GM23248 (cell line): ENCODE measurements around the gene SPACDR. TPM values are rescaled to one million over a fixed set of nuclear protein-coding genes. Genes with fewer than 3 reads are reported as not detected.

Source experiments
- DNase-seq: peaks from one replicate; pipeline ENCODE4 v3.0.0-alpha.2; 2015
- H2AFZ ChIP-seq: fragments of 200-600 bp; sonication (generic); 2 replicates; pipeline ENCODE4 v1.6.1; 2016; ENCODE audit warnings: antibody characterized with exemption
- H3F3A ChIP-seq: fragments of 200-600 bp; sonication (generic); 2 replicates; pipeline ENCODE4 v1.6.1; 2016; ENCODE audit warnings: mild to moderate bottlenecking, antibody characterized with exemption, mixed run types; ENCODE audit not compliant: insufficient read depth
- H3K27ac ChIP-seq: fragments of 200-600 bp; sonication (generic); 2 replicates; pipeline ENCODE4 v1.5.1; 2016; ENCODE audit warnings: mild to moderate bottlenecking
- H3K27me3 ChIP-seq: fragments of 200-600 bp; sonication (generic); replicated peaks from 2 replicates; pipeline ENCODE4 v1.6.1; 2016; ENCODE audit warnings: mild to moderate bottlenecking; ENCODE audit not compliant: insufficient read depth
- H3K36me3 ChIP-seq: fragments of 200-600 bp; sonication (generic); 2 replicates; pipeline ENCODE4 v1.6.1; 2016; ENCODE audit warnings: low read depth, mild to moderate bottlenecking
- H3K4me1 ChIP-seq: fragments of 200-600 bp; sonication (generic); 2 replicates; pipeline ENCODE4 v1.6.1; 2016; ENCODE audit warnings: mild to moderate bottlenecking; ENCODE audit not compliant: insufficient read depth
- H3K4me2 ChIP-seq: fragments of 200-600 bp; sonication (generic); one replicate; pipeline ENCODE4 v1.6.1; 2016; ENCODE audit warnings: mild to moderate bottlenecking; ENCODE audit not compliant: unreplicated experiment
- H3K4me3 ChIP-seq: fragments of 200-600 bp; sonication (generic); 2 replicates; pipeline ENCODE4 v1.5.1; 2016; ENCODE audit warnings: mild to moderate bottlenecking
- H3K79me2 ChIP-seq: fragments of 200-600 bp; sonication (generic); 2 replicates; pipeline ENCODE4 v1.6.1; 2016; ENCODE audit warnings: mild to moderate bottlenecking; ENCODE audit not compliant: insufficient read depth
- H3K9ac ChIP-seq: fragments of 200-600 bp; sonication (generic); 2 replicates; pipeline ENCODE4 v1.6.1; 2016; ENCODE audit warnings: mild to moderate bottlenecking
- H3K9me2 ChIP-seq: fragments of 200-600 bp; sonication (generic); 2 replicates; pipeline ENCODE4 v1.6.1; 2016; ENCODE audit warnings: mixed run types, mild to moderate bottlenecking, moderate library complexity; ENCODE audit not compliant: insufficient read depth
- H3K9me3 ChIP-seq: fragments of 200-600 bp; sonication (generic); one replicate; pipeline ENCODE4 v1.6.1; 2017; ENCODE audit warnings: low read depth
- H4K20me1 ChIP-seq: fragments of 200-600 bp; sonication (generic); 2 replicates; pipeline ENCODE4 v1.6.0; 2016; ENCODE audit not compliant: insufficient read depth
- EZH2 ChIP-seq: fragments of 200-600 bp; sonication (generic); IDR thresholded peaks from 2 replicates; pipeline ENCODE4 v1.6.1; 2018; ENCODE audit warnings: antibody characterized with exemption, mild to moderate bottlenecking; ENCODE audit not compliant: insufficient read depth, poor library complexity, severe bottlenecking
- EZH2phosphoT487 ChIP-seq: fragments of 200-600 bp; sonication (generic); IDR thresholded peaks from 2 replicates; pipeline ENCODE4 v1.6.1; 2018; ENCODE audit warnings: antibody characterized with exemption, moderate library complexity, mild to moderate bottlenecking, low read depth; ENCODE audit not compliant: insufficient read depth
- WGBS, 2 experiments: methylation state at CpG; one replicate each; pipeline ENCODE4 v1.1.6; 2015 to 2017; ENCODE audit warnings: low lambda C conversion rate in 2 of 2, low coverage in 1 of 2; ENCODE audit errors: missing lambda C conversion rate in 2 of 2; 5-methylcytosine and 5-hydroxymethylcytosine counted together
- in situ Hi-C: fragments of 300-500 bp; cut with MboI; formaldehyde crosslinking; loops from 2 replicates; pipeline ENCODE4 v1.15.0; 2020
- polyA plus RNA-seq: library from polyadenylated mRNA; unstranded; fragments of >200 nt; fragmentation: Nextera tagmentation; extraction: Ambion mirVana; gene quantifications from 2 replicates; pipeline ENCODE4 v1.2.1, GENCODE V29; 2016
- total RNA-seq: library from RNA; depleted of rRNA; stranded (reverse); fragments of >200 nt; shearing (Covaris generic); gene quantifications from 2 replicates; pipeline ENCODE4 v1.2.3, GENCODE V29; 2014

Gene SPACDR
- total and polyA plus RNA-seq, 2 experiments from 2014 or later: 0.50 TPM; not detected in 1

GRCh38 chr7:100476101-100476780, 12.2 kb upstream of the SPACDR start:
- Histone ChIP-seq H3K36me3 (no peaks in the 10 kb centered on the region; the same call in 1 of the 2 replicates), H3K4me2 (peak overlapping the region; percentile 89), H3K9ac (peak overlapping the region; percentile 90), H2AFZ (no peak overlapping the region), H3K79me2 (peaks cover 53% of the 10 kb centered on the region), H3K4me1 (peaks cover 11% of the 10 kb centered on the region; the same call in 1 of the 2 replicates), H3K27ac (no peak overlapping the region), H3K4me3 (peak overlapping the region; percentile 93), H3F3A (peaks cover 8% of the 10 kb centered on the region; the same call in 1 of the 2 replicates), H3K9me3 (no peaks in the 10 kb centered on the region), H4K20me1 (no peaks in the 10 kb centered on the region), H3K9me2 (no peaks in the 10 kb centered on the region), H3K27me3 (no peaks in the 10 kb centered on the region)
- TF ChIP-seq EZH2phosphoT487: no peak
- TF ChIP-seq EZH2: no peak
- DNase-seq: peak; percentile 10
- in situ Hi-C loops: loop anchor here (10.0 kb wide), 1 partner anchor 219 kb away; the partner anchor contains the start of gene GIGYF1
- 37 to 41% methylated on average over 4 to 6 of the region's 6 CpGs for WGBS, 2 experiments

DNA sequence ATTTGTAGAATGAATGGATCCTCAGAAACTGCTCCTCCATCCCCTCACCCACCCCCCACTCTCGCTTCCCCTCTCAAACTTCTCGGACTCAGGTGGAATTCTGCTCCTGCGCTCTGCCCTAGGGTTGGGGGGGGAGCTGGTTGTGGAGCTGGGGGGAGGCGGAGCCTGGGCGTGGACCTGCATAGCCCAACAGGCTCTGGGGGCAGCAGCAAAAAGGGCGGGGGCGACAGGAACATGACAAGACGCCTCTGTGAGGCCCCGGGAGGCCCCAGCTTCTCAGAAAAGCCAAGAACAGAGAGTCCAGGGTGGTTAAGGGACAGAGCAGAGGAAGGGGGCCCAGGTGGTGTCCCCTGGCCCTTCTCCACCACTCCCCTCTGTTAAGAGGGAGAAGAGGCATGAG, 11.5 kb upstream of the SPACDR start:
- Histone ChIP-seq H3K9me2 (no peaks in the 10 kb centered on the region), H3K36me3 (no peaks in the 10 kb centered on the region; the same call in 1 of the 2 replicates), H3K4me2 (peak overlapping the region; percentile 89), H3K4me1 (peaks cover 11% of the 10 kb centered on the region; the same call in 1 of the 2 replicates), H3K9ac (peak overlapping the region; percentile 90; the same call in 1 of the 2 replicates), H3K9me3 (no peaks in the 10 kb centered on the region), H3K27ac (no peak overlapping the region), H3K79me2 (peaks cover 53% of the 10 kb centered on the region), H2AFZ (no peak overlapping the region), H3K4me3 (no peak overlapping the region), H4K20me1 (no peaks in the 10 kb centered on the region), H3F3A (peaks cover 8% of the 10 kb centered on the region; the same call in 1 of the 2 replicates), H3K27me3 (no peaks in the 10 kb centered on the region)
- TF ChIP-seq EZH2 (no peak), EZH2phosphoT487 (no peak)
- in situ Hi-C loops: loop anchor here (10.0 kb wide), 1 partner anchor 219 kb away; the partner anchor contains the start of gene GIGYF1
- no peak for DNase-seq
- WGBS, 2 experiments: 67 to 68% methylated on average over 7 to 9 of the region's 9 CpGs

GRCh38 chr7:100472854-100473499, 8.9 kb upstream of the SPACDR start:
- Histone ChIP-seq H3K9me2 (no peaks in the 10 kb centered on the region), H3K4me2 (no peak overlapping the region), H2AFZ (no peak overlapping the region), H3K27me3 (no peaks in the 10 kb centered on the region), H3K9me3 (no peaks in the 10 kb centered on the region), H3F3A (peaks cover 8% of the 10 kb centered on the region; the same call in 1 of the 2 replicates), H3K36me3 (no peaks in the 10 kb centered on the region; the same call in 1 of the 2 replicates), H3K79me2 (peaks cover 43% of the 10 kb centered on the region), H3K9ac (no peak overlapping the region), H3K27ac (no peak overlapping the region), H4K20me1 (no peaks in the 10 kb centered on the region), H3K4me1 (peaks cover 7% of the 10 kb centered on the region; the same call in 1 of the 2 replicates), H3K4me3 (no peak overlapping the region)
- DNase-seq: peak; percentile 58
- TF ChIP-seq EZH2phosphoT487 (no peak), EZH2 (no peak)
- in situ Hi-C loops: loop anchor here (10.0 to 25.0 kb wide), 2 partner anchors 222 to 389 kb away; partner anchors contain the start of genes GIGYF1, SLC12A9 and TRIP6
- 75 to 78% methylated on average over 13 to 14 of the region's 14 CpGs for WGBS, 2 experiments

GRCh38 chr7:100472121-100472851, 8.2 kb upstream of the SPACDR start:
- in situ Hi-C loops: loop anchor here (10.0 to 25.0 kb wide), 2 partner anchors 223 to 390 kb away; partner anchors contain the start of genes GIGYF1, SLC12A9 and TRIP6
- no peak overlapping the region for H3K4me2 ChIP-seq

More at GRCh38 chr7:100472121-100472851, 8.2 kb upstream of the SPACDR start:
- peaks cover 36% of the 10 kb centered on the region for H3K79me2 ChIP-seq
- WGBS, 2 experiments: 89 to 94% methylated on average over 5 to 16 of the region's 16 CpGs
- peaks cover 7% of the 10 kb centered on the region; the same call in 1 of the 2 replicates for H3K4me1 ChIP-seq
- H3K4me3 ChIP-seq: no peak overlapping the region
- no peaks in the 10 kb centered on the region for H4K20me1 ChIP-seq
- H3K9ac ChIP-seq: no peak overlapping the region
- no peaks in the 10 kb centered on the region; the same call in 1 of the 2 replicates for H3K36me3 ChIP-seq
- peaks cover 8% of the 10 kb centered on the region; the same call in 1 of the 2 replicates for H3F3A ChIP-seq
- DNase-seq: no peak
- no peak for TF ChIP-seq EZH2phosphoT487
- no peak for TF ChIP-seq EZH2
- no peaks in the 10 kb centered on the region for H3K9me2 ChIP-seq
- H3K27me3 ChIP-seq: no peaks in the 10 kb centered on the region
- no peak overlapping the region for H2AFZ ChIP-seq
- no peaks in the 10 kb centered on the region for H3K9me3 ChIP-seq
- H3K27ac ChIP-seq: no peak overlapping the region
